ENCODE measurements around the gene GLIS2. TPM values are rescaled to one million over a fixed set of nuclear protein-coding genes. Genes with fewer than 3 reads are reported as not detected.

GLIS2 gene
- total RNA-seq, 1 donor from 2014 or later, result 1.6 TPM

GRCh38 chr16:4277987-4278513, 37.8 kb upstream of the GLIS2 start:
- TF ChIP-seq, protein P1, sequence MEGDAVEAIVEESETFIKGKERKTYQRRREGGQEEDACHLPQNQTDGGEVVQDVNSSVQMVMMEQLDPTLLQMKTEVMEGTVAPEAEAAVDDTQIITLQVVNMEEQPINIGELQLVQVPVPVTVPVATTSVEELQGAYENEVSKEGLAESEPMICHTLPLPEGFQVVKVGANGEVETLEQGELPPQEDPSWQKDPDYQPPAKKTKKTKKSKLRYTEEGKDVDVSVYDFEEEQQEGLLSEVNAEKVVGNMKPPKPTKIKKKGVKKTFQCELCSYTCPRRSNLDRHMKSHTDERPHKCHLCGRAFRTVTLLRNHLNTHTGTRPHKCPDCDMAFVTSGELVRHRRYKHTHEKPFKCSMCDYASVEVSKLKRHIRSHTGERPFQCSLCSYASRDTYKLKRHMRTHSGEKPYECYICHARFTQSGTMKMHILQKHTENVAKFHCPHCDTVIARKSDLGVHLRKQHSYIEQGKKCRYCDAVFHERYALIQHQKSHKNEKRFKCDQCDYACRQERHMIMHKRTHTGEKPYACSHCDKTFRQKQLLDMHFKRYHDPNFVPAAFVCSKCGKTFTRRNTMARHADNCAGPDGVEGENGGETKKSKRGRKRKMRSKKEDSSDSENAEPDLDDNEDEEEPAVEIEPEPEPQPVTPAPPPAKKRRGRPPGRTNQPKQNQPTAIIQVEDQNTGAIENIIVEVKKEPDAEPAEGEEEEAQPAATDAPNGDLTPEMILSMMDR (IDR thresholded peaks at IDR 0.05; ENCODE audit: unreplicated experiment), result no peak
- H3K9me3 Mint-ChIP-seq (ENCODE audit: unreplicated experiment), result no peaks in the 10 kb centered on the region
- no peak for DNase-seq (ENCODE audit: low spot score)

DNA sequence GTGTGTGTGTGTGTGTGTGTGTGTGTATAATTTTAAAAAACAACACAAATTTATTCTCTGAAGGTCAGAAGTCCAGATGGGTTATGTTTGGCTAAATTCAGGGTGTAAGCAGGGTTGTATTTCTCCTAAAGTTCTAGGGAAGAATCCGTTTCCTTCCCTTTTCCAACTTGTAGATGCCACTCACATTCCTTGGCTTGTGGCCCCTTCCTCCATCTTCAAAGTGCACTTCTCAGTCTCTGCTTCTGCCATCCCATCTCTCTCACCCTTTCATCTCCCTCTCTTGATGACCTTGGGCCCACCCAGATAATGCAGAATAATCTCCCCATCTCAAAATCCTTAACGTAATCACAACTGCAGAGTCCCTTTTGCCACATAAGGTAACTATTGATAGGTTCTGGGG, 35.2 kb upstream of the GLIS2 start:
- H3K9me3 Mint-ChIP-seq (ENCODE audit: unreplicated experiment), result no peaks in the 10 kb centered on the region
- no peak overlapping the region for H3K27ac Mint-ChIP-seq (ENCODE audit: unreplicated experiment)
- no peak overlapping the region for H3K4me3 Mint-ChIP-seq (ENCODE audit: unreplicated experiment)
- DNase-seq (ENCODE audit: low spot score), result no peak
- H3K4me1 Mint-ChIP-seq (ENCODE audit: unreplicated experiment), result peaks cover 11% of the 10 kb centered on the region
- TF ChIP-seq, protein P1 (IDR thresholded peaks at IDR 0.05; ENCODE audit: unreplicated experiment), result no peak
- peaks cover 4% of the 10 kb centered on the region for H3K36me3 Mint-ChIP-seq (ENCODE audit: low read depth, unreplicated experiment)
- H3K27me3 Mint-ChIP-seq (ENCODE audit: unreplicated experiment), result peaks cover 5% of the 10 kb centered on the region

More at GRCh38 chr16:4277987-4278513, 37.8 kb upstream of the GLIS2 start:
- H3K27ac Mint-ChIP-seq (ENCODE audit: unreplicated experiment), result no peak overlapping the region
- H3K4me3 Mint-ChIP-seq (ENCODE audit: unreplicated experiment), result no peak overlapping the region
- peaks cover 3% of the 10 kb centered on the region for H3K36me3 Mint-ChIP-seq (ENCODE audit: low read depth, unreplicated experiment)
- H3K4me1 Mint-ChIP-seq (ENCODE audit: unreplicated experiment), result peaks cover 2% of the 10 kb centered on the region
- peaks cover 7% of the 10 kb centered on the region for H3K27me3 Mint-ChIP-seq (ENCODE audit: unreplicated experiment)

DNA sequence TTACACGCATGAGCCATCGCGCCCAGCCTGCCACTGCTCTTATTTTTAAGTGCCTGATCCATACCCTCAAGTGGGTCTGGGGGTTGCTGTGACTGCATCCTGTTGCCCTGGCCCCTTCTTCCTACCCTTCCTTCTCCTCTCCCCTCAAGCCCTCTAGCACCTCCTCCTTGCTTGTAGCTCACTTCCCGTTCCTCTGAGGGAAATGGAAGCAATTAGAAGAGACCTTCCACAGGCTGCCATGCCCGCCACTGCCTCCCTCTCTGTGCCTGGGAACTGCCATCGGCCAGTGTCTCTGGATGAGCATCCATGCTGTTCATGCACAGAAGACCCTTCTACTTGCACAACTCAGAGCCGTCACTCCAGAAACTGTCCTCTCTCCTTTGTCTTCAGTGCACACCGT, 32.4 kb upstream of the GLIS2 start:
- Mint-ChIP-seq H3K36me3 (ENCODE audit: low read depth, unreplicated experiment) (peaks cover 4% of the 10 kb centered on the region), H3K4me1 (ENCODE audit: unreplicated experiment) (peaks cover 11% of the 10 kb centered on the region), H3K27me3 (ENCODE audit: unreplicated experiment) (peaks cover 5% of the 10 kb centered on the region), H3K9me3 (ENCODE audit: unreplicated experiment) (no peaks in the 10 kb centered on the region), H3K4me3 (ENCODE audit: unreplicated experiment) (peak overlapping the region; percentile 3), H3K27ac (ENCODE audit: unreplicated experiment) (peak overlapping the region; percentile 0)
- no peak for DNase-seq (ENCODE audit: low spot score)
- TF ChIP-seq, protein P1 (IDR thresholded peaks at IDR 0.05; ENCODE audit: unreplicated experiment), result no peak

- H3K36me3 Mint-ChIP-seq (ENCODE audit: low read depth, unreplicated experiment), result peaks cover 4% of the 10 kb centered on the region
- TF ChIP-seq, protein P1 (IDR thresholded peaks at IDR 0.05; ENCODE audit: unreplicated experiment), result no peak
- no peaks in the 10 kb centered on the region for H3K9me3 Mint-ChIP-seq (ENCODE audit: unreplicated experiment)
- no peak overlapping the region for H3K4me3 Mint-ChIP-seq (ENCODE audit: unreplicated experiment)
- peaks cover 11% of the 10 kb centered on the region for H3K4me1 Mint-ChIP-seq (ENCODE audit: unreplicated experiment)
- peaks cover 5% of the 10 kb centered on the region for H3K27me3 Mint-ChIP-seq (ENCODE audit: unreplicated experiment)
- DNase-seq (ENCODE audit: low spot score), result no peak
- no peak overlapping the region for H3K27ac Mint-ChIP-seq (ENCODE audit: unreplicated experiment)
Measured at GRCh38 chr16:4283939-4284338, 31.9 kb upstream of the GLIS2 start.

GRCh38 chr16:4285167-4285566, 30.7 kb upstream of the GLIS2 start:
- no peak for DNase-seq (ENCODE audit: low spot score)
- no peak overlapping the region for H3K27ac Mint-ChIP-seq (ENCODE audit: unreplicated experiment)
- TF ChIP-seq, protein P1 (IDR thresholded peaks at IDR 0.05; ENCODE audit: unreplicated experiment), result no peak
- peaks cover 5% of the 10 kb centered on the region for H3K27me3 Mint-ChIP-seq (ENCODE audit: unreplicated experiment)
- peaks cover 4% of the 10 kb centered on the region for H3K36me3 Mint-ChIP-seq (ENCODE audit: low read depth, unreplicated experiment)
- H3K4me3 Mint-ChIP-seq (ENCODE audit: unreplicated experiment), result no peak overlapping the region
- H3K9me3 Mint-ChIP-seq (ENCODE audit: unreplicated experiment), result no peaks in the 10 kb centered on the region
- H3K4me1 Mint-ChIP-seq (ENCODE audit: unreplicated experiment), result peaks cover 11% of the 10 kb centered on the region
